Measurements from ENCODE around the gene HIF1A. TPM values are rescaled to one million over a fixed set of nuclear protein-coding genes. Genes with fewer than 3 reads are reported as not detected.
A peak's percentile ranks its signal among the peaks of the same experiment; 100 is the strongest.

The HIF1A gene
- polyA plus RNA-seq, 6 donors from 2014 or later = 109 to 152 (median 125) TPM

DNA sequence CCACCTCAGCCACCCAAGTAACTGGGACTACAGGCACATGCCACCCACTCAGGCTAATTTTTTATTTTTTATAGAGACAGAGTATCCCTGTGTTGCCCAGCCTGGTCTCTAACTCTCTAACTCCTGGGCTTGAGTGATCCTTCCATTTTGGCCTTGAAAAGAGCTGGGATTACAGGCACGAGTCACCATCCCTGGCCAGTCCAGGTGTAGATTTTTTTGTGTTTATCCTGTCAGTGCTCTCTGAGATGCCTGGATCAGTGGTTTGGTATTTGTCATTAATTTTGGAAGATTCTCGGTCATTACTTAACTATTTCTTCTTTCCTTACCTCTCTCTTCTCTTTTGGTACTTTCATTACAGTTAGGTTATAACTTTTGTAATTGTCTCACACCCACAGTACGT, 5.3 kb upstream of the HIF1A start:
- peaks cover 0 to 11% (median 4%) of the 10 kb centered on the region in 3 donors for H3K4me1 Mint-ChIP-seq
- ATAC-seq (ENCODE audit: low read depth in 2 of 2) (no peak), DNase-seq (no peak)
- peaks cover 1 to 11% (median 7%) of the 10 kb centered on the region in 7 donors for H3K9me3 Mint-ChIP-seq
- peaks cover 0 to 8% (median 0%) of the 10 kb centered on the region in 3 donors for H3K27me3 Mint-ChIP-seq
- H3K4me3 Mint-ChIP-seq = no peak overlapping the region
- no peak overlapping the region for H3K27ac Mint-ChIP-seq
- H3K36me3 Mint-ChIP-seq = peaks cover 11 to 12% of the 10 kb centered on the region in 2 donors

DNA sequence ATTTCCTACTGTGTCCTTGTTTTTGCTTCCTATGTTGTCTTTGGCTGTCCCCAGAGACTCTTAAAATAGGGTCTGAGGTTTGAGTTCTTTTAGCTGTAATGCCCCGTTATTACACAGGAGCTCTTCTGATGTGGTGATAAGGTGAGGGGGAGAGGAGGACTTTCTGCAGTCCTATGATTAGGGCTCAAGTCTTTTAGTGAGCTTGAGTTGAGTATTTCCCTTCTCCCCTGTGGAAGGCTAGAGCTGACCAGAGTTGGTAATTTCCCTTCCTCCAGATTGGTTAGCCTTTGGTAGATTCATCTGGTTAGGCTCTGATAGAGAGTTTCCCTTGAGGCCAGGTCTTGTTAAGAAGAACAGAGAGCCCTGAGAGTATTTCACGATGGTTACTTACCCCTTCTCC, 4.3 kb upstream of the HIF1A start:
- Mint-ChIP-seq H3K27me3 (peaks cover 0 to 8% (median 0%) of the 10 kb centered on the region in 3 donors), H3K4me3 (peak overlapping the region in 2 of 8 donors; percentile 50 to 52), H3K27ac (peak overlapping the region in 1 of 6 donors; percentile 45), H3K4me1 (peaks cover 0 to 11% (median 8%) of the 10 kb centered on the region in 3 donors), H3K36me3 (peaks cover 11 to 12% of the 10 kb centered on the region in 2 donors), H3K9me3 (peaks cover 1 to 11% (median 7%) of the 10 kb centered on the region in 7 donors)
- no peak for DNase-seq
- no peak for ATAC-seq (ENCODE audit: low read depth in 2 of 2)

DNA sequence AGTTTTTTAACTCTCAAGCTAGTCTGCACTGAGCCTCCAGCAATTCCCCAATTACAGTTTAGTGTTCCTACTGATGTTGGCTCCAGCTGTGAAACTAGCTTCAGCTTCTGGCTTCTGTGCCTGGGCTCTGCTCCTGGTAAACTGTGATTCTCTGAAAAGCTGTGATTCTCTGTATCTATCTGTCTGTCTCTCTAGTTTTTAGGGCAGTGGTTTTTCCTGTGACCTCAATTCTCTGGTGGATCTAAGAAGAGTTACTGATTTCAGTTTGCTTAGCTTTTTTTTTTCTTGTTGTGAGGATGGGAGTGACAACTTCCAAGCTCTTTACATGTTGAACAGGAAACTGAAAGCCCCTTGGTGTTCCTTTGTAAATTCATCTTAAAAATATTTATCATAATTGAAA, 3.8 kb upstream of the HIF1A start:
- ATAC-seq (ENCODE audit: low read depth in 2 of 2) (no peak), DNase-seq (no peak)
- Mint-ChIP-seq H3K4me3 (peak overlapping the region in 1 of 8 donors; percentile 52), H3K27ac (peak overlapping the region in 1 of 6 donors; percentile 24), H3K9me3 (peaks cover 1 to 11% (median 6%) of the 10 kb centered on the region in 7 donors), H3K4me1 (peaks cover 0 to 11% (median 11%) of the 10 kb centered on the region in 3 donors), H3K36me3 (peaks cover 11 to 12% of the 10 kb centered on the region in 2 donors), H3K27me3 (peaks cover 0 to 8% (median 0%) of the 10 kb centered on the region in 3 donors)

DNA sequence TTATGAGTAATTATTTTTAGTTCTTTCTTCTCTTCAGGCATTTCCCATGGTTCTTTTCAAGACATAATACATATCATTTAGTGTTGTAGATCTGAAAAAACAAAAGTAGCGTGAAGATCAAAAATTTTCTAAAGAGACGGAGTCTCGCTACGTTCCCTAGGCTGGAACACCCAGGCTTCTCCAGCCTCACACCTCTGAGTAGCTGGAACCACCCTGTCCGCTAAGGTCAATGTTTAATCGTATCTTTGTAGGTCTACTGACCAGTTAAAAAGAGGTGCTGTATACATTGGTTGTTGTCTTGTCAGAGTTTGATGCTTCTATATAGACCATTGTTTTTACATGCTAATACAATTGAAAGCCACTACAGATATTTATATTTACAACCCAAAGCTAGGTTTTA, 1.3 kb upstream of the HIF1A start:
- H3K9me3 Mint-ChIP-seq = peaks cover 0 to 11% (median 6%) of the 10 kb centered on the region in 7 donors
- H3K36me3 Mint-ChIP-seq = peaks cover 11 to 12% of the 10 kb centered on the region in 2 donors
- H3K27ac Mint-ChIP-seq = peak overlapping the region in 5 of 6 donors; percentile 18 to 99 (median 96)
- H3K4me1 Mint-ChIP-seq = peaks cover 17 to 35% (median 34%) of the 10 kb centered on the region in 3 donors
- ATAC-seq (ENCODE audit: low read depth in 2 of 2) (no peak), DNase-seq (no peak)
- peaks cover 0 to 8% (median 0%) of the 10 kb centered on the region in 3 donors for H3K27me3 Mint-ChIP-seq
- H3K4me3 Mint-ChIP-seq = peak overlapping the region; percentile 63 to 98 (median 96)

DNA sequence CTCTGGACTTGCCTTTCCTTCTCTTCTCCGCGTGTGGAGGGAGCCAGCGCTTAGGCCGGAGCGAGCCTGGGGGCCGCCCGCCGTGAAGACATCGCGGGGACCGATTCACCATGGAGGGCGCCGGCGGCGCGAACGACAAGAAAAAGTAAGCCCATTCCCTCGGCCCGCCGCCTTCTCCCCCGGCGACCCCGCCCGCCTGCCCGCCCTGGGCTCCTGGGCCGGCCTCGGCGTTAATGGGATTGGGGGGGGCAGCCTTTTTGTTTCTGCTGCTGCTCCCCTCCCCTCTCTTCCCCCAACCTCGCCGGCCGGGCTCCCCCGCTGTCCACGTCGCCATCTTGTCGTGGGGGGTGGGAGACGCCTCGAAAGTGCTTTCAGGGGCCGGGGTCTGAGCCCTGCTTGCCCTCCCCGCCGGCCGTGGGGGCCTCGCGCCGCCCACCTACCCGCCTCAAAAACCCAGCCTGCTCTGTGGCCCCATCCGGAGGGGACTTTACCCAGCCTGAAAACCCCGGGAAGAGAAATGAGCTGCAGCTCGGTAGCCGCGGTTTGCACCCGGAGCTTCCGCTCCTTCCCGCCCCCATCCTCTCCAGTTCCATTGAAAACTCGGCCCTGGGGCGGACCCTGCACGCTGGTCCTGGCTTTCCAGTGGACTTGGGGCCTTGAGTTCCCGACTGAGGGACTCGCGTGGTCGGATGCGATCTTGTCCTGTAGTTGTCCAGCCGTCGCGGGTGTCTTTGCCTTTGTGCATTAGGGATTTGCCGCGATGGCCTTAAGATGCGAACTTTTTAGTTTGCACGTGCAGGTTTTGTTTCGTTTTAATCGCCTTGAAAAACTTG, 598 bp downstream of the HIF1A start:
- H3K9me3 Mint-ChIP-seq = peaks cover 0 to 2% (median 0%) of the 10 kb centered on the region in 7 donors
- peak overlapping the region; percentile 94 to 100 (median 97) for H3K4me3 Mint-ChIP-seq
- no peaks in the 10 kb centered on the region for H3K27me3 Mint-ChIP-seq
- DNase-seq = no peak
- peaks cover 33 to 54% (median 51%) of the 10 kb centered on the region in 3 donors for H3K4me1 Mint-ChIP-seq
- peaks cover 2% of the 10 kb centered on the region in 2 donors for H3K36me3 Mint-ChIP-seq
- peak; percentile 7 to 8 for ATAC-seq (ENCODE audit: low read depth in 2 of 2)
- H3K27ac Mint-ChIP-seq = peak overlapping the region; percentile 92 to 99 (median 97)

DNA sequence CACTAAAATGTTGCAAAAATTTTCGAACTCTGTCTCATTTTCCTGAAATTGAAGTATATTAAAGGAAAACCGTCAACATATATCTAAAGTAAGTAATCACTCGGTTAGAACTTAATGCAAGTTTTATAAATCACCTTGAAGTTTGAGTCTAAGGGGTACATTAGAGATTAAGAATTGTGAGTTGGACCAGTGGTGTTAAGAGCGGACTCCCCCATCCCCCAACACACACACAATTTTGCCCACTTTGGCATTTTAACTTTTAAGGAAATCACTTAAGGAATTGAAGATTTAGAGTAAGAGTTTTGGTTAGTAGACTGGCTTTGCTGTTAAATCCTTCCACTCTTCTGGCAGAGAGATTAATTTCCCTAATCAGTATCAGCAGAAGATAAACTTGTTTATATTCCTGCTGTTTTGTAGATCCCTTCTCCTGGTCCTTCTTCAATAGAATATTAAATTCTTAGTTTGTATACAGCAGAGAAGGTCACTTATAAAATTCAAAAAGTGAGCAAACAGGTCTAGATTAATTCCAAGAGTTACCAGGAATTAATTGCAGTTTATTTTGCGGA, 1.5 kb downstream of the HIF1A start:
- no peak for ATAC-seq (ENCODE audit: low read depth in 2 of 2)
- H3K36me3 Mint-ChIP-seq = no peaks in the 10 kb centered on the region
- no peaks in the 10 kb centered on the region for H3K9me3 Mint-ChIP-seq
- H3K27ac Mint-ChIP-seq = peak overlapping the region in 5 of 6 donors; percentile 92 to 99 (median 95)
- peak overlapping the region; percentile 94 to 100 (median 97) for H3K4me3 Mint-ChIP-seq
- DNase-seq = no peak
- H3K4me1 Mint-ChIP-seq = peaks cover 33 to 63% (median 52%) of the 10 kb centered on the region in 3 donors
- H3K27me3 Mint-ChIP-seq = no peaks in the 10 kb centered on the region

DNA sequence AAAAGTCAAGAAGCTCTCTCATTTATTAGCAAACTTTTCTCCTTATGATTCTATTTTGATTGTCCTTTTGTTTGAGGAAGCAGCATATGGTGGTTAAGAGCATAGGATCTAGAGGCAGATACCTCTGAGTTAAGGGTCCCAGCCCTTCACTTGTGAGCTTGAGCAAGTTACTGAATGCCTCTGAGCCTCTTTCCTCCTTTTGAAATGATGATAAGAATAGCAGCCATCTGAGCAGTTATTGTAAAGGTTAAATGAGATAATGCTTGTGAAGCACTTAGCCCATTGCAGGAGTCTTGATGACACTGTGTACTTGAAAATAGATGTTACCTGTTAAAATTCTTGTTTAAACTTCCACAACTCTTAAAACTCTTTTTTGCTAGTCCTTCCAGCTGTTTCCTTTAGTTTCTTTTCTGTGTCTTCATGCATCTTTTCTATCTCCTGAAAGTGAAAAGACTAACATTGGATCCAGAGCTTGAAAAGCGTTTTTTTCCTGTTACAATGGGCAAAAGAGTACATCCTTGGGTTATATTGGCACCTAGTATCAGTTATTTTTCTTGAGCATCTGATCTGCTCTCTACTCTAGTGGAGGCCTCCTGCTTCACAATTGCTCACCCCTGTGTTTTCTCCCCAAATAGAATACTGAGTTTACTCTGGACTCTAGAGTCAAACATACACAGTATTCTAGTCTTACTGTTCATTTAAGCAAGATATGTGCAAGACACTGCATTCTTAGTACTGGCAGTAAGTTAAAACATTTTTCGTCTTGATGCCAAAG, 3.1 kb downstream of the HIF1A start:
- Mint-ChIP-seq H3K27me3 (no peaks in the 10 kb centered on the region), H3K4me1 (peaks cover 41 to 79% (median 60%) of the 10 kb centered on the region in 3 donors), H3K36me3 (no peaks in the 10 kb centered on the region), H3K4me3 (peak overlapping the region; percentile 94 to 100 (median 97)), H3K9me3 (no peaks in the 10 kb centered on the region), H3K27ac (peak overlapping the region in 3 of 6 donors; percentile 39 to 92 (median 44))
- no peak for DNase-seq
- ATAC-seq (ENCODE audit: low read depth in 2 of 2) = no peak

DNA sequence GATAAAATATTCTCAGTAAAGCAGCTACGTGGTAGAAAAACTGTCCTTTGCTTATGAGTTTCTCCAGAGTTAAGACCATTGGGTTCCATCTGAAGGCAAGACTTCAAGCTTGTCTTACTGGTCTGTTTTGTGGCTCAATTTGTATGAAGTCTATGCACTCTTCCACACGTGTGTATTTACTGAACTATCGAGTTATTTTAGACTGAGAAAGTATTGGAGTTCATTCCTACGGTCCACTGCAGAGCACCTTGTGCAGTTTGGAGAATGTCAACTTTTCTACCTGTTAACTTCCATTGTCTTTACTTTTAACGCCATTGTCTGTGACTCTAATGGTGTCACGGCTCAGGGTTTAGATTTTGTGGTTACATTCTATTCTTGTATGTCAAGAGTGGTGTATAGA, 3.7 kb downstream of the HIF1A start:
- Mint-ChIP-seq H3K4me3 (peak overlapping the region; percentile 94 to 100 (median 97)), H3K27me3 (no peaks in the 10 kb centered on the region), H3K4me1 (peaks cover 46 to 83% (median 66%) of the 10 kb centered on the region in 3 donors), H3K9me3 (no peaks in the 10 kb centered on the region), H3K36me3 (no peaks in the 10 kb centered on the region), H3K27ac (peak overlapping the region in 4 of 6 donors; percentile 42 to 92 (median 62))
- ATAC-seq (ENCODE audit: low read depth in 2 of 2) (no peak), DNase-seq (no peak)

DNA sequence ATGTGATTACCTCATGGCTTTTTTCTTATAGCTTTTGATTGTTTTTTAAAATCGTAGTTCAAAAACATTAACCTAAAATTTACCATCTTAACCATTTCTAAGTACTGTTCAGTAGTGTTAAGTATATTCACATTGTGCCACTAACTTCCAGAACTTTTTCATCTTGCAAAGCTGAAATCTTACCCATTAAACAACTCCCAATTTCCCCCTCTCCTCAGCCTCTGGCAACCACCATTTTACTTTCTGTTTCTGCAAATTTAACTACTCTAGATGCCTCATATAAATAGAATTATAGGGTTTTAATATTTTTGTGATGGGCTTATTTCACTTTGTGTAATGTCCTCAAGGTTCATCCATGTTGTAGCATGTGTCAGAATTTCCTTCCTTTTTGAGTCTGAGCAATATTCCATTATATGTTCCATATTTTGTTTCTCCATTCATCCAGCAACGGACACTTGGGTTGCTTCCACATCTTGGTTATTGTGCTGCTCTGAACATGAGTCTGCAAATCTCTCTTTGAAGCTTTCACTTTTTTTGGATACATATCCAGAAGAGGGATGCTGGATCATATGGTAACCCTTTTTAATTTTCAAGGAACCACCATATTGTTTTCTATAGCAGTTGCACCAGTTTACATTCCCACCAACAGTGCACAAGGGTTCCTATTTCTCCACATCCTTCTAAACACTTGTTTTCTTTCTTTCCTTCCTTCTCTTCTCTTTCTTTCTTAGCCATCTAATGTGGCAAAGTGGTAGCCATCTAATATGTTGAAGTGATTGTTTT, 5.0 kb downstream of the HIF1A start:
- Mint-ChIP-seq H3K36me3 (no peaks in the 10 kb centered on the region), H3K4me1 (peaks cover 46 to 87% (median 69%) of the 10 kb centered on the region in 3 donors), H3K4me3 (peak overlapping the region; percentile 4 to 97 (median 60)), H3K9me3 (no peaks in the 10 kb centered on the region), H3K27ac (peak overlapping the region in 2 of 6 donors; percentile 24), H3K27me3 (no peaks in the 10 kb centered on the region)
- ATAC-seq (ENCODE audit: low read depth in 2 of 2) (no peak), DNase-seq (no peak)

DNA sequence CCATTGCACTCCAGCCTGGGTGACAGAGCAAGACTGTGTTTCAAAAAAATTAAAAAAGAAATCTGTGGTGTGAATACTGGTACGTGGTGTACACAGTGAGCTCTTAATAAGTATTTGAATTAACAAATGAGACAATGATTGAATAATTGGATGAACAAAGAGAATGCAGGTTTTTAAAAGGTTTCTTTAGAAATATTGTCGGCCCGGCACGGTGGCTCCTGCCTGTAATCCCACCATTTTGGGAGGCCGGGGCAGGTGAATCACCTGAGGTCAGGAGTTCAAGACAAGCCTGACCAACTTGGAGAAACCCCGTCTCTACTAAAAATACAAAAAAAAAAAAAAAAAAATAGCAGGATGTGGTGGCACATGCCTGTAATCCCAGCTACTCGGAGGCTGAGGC, 6.6 kb downstream of the HIF1A start:
- ATAC-seq (ENCODE audit: low read depth in 2 of 2) (no peak), DNase-seq (no peak)
- H3K27ac Mint-ChIP-seq = peak overlapping the region in 2 of 6 donors; percentile 9 to 76
- H3K4me1 Mint-ChIP-seq = peaks cover 60 to 100% (median 70%) of the 10 kb centered on the region in 3 donors
- H3K4me3 Mint-ChIP-seq = peak overlapping the region in 3 of 8 donors; percentile 12 to 59 (median 44)
- peaks cover 0 to 5% (median 0%) of the 10 kb centered on the region in 7 donors for H3K9me3 Mint-ChIP-seq
- peaks cover 0 to 5% of the 10 kb centered on the region in 2 donors for H3K36me3 Mint-ChIP-seq
- H3K27me3 Mint-ChIP-seq = no peaks in the 10 kb centered on the region

DNA sequence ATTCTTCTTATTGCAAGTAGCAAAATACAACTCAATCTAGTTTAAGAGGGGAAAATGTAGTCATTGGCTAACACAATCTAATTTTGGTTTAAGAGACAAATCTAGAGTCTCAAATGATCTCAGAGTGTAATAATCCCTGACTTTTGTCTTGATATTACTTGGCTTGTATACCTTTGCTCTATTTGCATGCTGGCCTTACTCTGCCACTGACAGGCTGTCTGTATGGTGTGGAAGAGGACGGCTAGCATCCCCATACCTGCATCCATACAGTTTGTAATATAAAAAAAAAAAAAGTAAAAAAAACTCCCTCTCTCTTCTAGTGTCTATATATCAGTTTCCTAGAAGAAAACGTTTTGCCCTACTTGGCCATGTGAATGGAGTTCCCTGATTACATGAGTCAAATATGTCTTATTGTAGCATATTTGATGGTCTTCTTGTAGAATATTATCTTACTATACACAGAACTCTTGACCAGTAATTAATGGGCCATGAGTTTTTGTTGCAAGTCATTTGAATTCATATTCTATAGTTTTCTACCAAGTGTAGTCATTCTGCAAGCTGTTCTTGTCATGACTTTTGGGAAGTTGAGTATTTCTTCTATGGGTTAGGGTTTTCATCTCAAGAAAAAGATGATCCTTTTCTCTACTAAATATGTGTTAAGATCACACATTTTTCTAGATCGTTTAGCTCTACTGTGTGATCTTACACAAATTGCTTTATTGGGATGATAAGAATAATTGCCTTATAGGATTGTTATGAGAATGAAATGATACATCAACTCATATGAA, 8.2 kb downstream of the HIF1A start:
- Mint-ChIP-seq H3K27me3 (no peaks in the 10 kb centered on the region), H3K27ac (peak overlapping the region in 2 of 6 donors; percentile 49 to 87), H3K36me3 (peaks cover 0 to 7% of the 10 kb centered on the region in 2 donors), H3K4me1 (peaks cover 49 to 88% (median 59%) of the 10 kb centered on the region in 3 donors), H3K4me3 (peak overlapping the region in 2 of 8 donors; percentile 22 to 68), H3K9me3 (peaks cover 0 to 7% (median 0%) of the 10 kb centered on the region in 7 donors)
- DNase-seq = no peak
- peak; percentile 11 to 13 for ATAC-seq (ENCODE audit: low read depth in 2 of 2)

DNA sequence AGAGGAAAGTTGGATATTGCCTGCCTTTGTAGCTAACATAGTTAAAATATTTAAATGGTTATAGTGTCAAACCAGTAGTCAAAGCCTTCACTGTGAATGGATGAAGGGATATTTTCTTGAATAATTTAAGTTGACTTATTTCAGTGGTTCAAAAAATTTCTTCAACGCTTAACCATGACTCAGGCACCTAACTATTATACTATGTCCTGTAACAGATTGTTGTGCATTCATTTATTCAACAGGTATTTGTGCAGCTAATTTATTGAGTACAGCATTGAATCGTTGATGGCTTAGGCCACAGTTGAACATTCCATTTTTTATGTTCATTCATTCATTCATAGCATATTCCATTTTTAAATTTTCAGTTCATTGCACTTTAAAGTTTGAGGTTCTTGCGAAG, 9.2 kb downstream of the HIF1A start:
- DNase-seq (no peak), ATAC-seq (ENCODE audit: low read depth in 2 of 2) (no peak)
- Mint-ChIP-seq H3K4me3 (no peak overlapping the region), H3K27me3 (no peaks in the 10 kb centered on the region), H3K36me3 (peaks cover 0 to 7% of the 10 kb centered on the region in 2 donors), H3K9me3 (peaks cover 0 to 7% (median 0%) of the 10 kb centered on the region in 7 donors), H3K4me1 (peaks cover 38 to 88% (median 57%) of the 10 kb centered on the region in 3 donors), H3K27ac (peak overlapping the region in 1 of 6 donors; percentile 15)
